Stimulated activated CD8-positive, alpha-beta memory T cell treated with anti-CD3 and anti-CD28 coated beads, Interleukin-15, amount 100 ng/mL, for 48 hours (primary cell): ENCODE results near the gene XRCC1.
"Not testable (repeated sequence)": the region's sequence is repeated elsewhere in the genome, so short reads cannot be mapped to it uniquely, and the experiment has no call there.

ENCODE experiments used
- DNase-seq, 2 donors: peaks; one replicate each; pipeline ENCODE4 v3.0.0-alpha.2; 2020; ENCODE audit warnings: low read depth in 2 of 2

Gene XRCC1

DNA sequence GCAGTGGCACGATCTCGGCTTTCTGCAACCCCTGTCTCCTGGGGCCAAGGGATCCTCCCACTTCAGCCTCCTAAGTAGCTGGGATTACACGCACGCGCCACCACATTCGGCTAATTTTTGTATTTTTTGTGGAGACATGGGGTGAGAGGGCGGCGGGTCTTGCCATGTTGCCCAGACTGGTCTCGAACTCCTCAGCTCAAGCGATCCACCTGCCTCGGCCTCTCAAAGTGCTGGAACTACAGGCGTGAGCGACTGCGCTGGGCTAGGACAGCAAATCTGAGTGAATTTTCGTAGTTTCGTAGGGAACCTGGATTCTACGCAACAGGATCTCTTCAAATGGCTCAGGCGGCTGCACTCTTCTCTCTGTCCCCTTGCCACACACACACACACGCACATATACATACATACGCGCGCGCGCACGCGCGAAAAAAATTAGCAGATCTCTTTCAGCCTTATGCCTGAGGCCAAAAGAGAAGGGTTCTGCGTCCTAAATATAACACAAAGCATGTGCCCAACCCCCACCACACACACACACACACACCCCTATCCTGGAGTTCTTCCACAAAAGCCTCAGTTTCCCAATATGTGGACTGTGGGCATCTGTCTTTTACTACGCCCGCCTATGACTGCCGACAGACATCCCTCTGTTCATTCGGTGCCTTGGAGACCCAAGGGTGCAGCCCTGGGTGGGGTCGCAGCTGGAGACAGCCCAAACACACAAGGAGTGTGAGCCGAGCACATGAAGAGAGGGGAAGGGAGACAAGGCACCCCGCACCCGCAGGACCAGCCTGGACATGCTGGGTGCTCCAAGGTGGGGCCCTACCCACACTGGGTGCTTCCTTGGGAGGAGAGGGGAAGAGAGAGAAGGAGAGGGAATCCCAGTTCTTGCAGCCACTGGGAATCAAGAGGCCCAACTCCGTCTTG, 890 bp upstream of the XRCC1 start:
- no peak for DNase-seq

DNA sequence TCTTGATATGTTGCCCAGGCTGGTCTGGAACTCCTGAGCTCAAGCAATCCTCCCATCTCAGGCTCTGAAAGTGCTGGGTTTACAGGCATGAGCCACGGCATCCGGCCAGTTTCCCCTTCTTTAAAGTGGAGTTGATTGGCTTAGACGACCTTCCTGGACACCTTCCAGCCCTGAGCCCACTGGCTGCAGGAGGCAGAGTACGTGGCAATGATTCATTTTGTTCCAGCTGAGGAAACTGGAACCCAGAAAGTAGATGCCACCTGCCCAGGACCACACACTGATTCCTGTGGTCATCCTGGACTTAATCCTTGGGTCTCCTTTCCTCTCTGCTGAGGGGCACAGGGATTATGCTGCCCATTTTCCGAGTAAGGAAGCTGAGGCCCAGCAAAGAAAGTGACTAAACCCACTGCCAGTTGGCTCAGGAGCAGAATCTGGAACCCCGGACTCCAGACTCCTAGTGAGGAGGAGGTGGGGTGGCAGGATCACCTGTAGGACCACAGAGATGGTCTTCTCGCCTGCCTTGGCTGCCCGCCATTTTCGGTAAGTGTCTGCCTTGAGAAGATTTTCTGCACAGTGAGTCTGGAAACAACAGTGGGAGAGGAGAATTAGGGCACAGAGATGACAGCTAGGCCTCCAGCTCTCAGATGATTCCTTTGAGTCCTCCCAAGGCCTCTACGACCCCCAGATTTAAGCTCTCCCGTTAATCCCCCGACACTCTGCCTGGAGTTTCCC, 737 bp downstream of the XRCC1 start:
- no peak for DNase-seq

DNA sequence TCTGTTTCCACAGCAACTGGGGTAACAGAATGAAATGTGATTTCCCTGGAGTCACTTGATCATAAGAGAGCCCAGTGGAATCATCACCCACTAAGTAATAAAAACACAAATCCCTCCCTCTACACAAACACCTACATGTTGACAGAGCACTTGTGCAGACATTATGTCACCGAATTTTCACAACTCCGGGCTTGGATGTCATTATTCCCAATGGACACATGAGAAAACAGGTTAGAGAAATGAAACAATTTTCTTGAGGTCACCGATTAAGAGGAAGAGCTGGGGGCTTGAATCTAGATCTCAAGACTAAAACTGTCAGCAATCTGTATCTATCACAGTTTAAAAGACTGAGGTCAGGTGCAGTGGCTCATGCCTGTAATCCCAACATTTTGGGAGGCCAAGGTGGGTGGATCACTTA, 3.1 kb downstream of the XRCC1 start:
- no peak for DNase-seq

DNA sequence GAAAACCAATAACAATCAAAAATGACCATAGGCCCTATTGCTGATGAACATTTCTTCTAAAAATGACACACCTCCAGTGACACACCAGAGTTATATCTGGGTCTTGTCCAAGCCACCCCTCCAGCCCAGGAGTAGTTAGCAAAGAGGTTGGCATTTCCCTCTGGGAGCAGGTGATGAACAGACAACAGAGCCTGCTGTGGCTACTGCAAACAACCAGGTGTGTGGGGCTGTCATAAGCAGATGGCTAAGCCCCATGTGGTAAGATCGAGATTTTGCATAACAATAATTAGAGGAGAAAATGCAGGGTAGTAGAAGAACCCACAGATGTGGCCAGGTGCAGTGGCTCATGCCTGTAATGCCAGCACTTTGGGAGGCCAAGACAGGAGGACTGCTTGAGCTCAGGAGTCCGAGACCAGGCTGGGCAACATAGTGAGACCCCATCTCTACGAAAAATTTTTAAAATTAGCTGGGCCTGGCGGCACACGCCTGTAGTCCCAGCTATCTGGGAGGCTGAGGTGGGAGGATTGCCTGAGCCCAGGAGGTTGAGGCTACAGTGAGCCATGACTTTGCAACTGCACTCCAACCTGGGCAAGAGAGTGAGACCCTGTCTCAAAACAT, 5.0 kb downstream of the XRCC1 start:
- no peak for DNase-seq

DNA sequence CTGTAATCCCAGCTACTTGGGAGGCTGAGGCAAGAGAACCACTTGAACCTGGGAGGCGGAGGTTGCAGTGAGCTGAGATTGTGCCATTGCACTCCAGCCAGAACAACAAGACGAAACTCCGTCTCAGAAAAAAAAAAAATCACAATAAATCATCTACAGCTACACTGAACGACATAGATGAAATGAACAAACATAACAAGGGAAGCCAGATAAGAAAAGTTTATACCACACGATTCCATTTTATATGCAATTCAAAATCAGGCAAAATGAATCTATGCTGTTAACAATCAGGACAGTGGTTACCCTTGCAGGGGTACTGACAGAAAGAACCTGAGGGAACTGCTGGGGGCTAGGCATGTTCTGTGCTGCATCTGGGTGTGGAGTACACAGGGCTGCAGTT, 5.7 kb downstream of the XRCC1 start:
- DNase-seq = no peak

DNA sequence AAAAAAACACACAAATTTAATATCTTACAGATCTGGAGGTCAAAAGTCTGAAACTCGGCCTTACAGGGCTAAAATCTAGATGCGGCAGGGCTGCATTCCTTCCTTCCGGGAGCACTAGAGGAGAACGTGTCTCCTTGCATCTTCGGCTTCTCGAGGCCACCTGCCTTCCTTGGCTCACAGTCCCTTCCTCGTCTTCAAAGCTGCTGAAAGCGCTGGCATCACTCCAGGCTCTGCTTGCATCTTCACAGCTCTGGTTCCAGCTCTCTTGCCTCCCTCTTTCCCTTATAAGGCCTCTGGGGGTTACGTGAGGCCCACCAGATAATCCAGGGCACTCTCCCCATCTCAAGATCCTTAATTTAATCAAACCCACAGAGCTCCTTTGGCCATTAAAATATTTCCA, 10.5 kb downstream of the XRCC1 start:
- DNase-seq = no peak

DNA sequence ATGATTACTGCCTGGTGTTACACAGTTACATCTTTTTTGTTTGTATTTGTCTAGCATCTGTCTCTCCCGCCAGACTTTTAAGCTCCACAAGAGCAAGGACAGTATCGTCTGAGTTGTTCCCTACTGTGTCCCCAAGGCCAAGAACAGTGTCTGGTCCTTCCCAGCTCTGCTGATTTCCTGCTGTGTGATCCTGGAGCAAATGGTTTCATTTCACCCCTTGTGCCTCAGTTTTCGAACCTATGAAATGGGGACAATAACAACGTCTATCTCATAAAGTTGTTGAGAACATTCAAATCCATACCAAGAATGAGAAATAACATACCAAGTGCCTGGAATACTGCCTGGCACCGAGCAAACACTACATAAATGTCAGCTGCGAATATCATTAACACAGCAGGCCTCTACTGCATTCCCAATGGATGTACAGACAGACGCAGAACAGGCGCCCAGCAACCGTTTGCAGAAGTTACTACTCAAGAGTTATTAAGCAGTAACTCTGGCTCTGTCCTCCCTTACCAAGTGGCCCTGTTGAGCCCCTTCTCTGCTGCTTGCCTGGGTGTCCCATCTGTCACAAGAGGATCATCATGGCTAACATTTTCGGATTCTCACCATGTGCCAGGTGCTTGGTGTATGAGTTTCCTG, 11.4 kb downstream of the XRCC1 start:
- DNase-seq = no peak

DNA sequence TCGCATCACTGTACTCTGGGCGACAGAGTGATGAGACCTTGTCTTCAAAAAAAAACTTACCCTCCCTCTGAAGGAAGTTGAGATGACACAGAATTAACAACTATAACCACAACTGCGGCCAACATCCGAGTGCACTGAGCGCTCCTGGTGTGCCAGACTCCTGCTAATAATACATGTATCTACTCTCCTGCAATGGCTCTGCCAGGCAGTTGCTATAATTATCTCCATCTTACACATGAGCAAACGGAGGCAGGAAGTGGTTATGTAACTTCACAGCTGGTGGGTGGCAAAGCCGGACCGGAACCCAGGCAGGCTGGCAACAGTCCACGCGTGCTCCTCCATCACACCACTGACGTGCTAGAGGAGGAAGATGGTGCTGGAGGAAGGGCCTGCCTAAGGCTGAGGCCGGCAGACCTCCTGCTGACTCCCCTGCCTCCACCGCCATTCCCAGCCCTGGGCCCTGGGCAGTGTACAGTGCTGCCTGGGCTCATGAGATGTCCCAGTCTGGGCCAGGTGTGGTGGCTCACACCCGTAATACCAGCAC, 12.6 kb downstream of the XRCC1 start:
- DNase-seq = peak; percentile 50 to 64

DNA sequence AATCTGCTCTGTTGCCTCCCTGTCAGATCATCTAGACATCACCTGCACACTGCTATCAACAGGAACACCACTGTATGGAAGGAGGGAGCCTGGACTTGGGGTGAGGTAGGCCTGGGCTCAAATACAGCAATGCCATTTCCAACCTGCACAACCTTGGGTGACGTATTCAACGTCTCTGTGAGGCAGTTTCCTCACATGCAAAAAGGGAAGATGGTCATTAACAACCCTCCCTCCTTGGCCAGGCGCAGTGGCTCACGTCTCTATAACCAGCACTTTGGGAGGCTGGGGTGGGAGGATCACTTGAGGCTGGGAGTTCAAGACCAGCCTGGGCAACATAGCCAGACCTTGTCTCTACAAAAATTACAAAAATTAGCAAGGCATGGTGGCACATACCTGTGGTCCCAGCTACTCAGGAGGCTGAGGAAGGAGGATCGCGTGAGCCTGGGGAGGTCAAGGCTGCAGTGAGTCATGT, 13.1 kb downstream of the XRCC1 start:
- no peak for DNase-seq

DNA sequence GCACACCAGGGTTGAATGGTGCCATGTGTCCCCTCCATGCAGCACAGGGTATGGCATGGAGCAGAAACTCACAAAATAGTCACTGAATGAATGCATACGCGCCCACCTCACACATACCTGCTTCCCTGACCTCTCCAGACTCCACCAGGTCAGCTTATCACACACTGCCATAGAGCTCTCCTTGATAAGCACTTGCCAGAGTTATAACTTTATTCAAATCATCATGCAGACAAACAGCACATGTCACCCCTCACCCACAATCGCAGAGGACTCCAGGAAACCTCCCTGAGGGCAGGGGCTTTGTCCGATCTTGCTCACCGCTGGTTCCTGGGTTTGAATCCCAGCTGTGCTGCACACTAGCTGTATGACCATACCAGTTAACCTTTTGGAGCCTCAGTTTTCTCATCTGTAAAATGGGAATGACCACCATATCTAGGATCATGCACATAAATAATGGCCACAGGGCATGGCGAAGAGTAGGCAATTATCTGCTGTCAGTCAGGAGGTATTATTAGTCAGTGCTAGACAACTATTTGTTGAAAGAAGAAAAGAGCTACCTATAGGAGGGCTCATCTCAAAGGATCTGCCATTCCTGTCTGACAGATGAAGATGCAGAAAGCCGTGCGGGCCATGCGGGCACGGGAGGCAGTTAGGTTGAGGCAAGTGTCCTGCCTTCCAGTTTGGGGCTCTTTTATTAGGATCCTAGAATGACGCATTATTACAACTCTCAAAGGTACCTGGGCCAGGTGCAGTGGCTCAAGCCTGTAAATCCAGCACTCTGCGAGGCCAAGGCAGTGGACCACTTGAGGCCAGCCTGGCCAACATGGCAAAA, 14.0 kb downstream of the XRCC1 start:
- DNase-seq = no peak

DNA sequence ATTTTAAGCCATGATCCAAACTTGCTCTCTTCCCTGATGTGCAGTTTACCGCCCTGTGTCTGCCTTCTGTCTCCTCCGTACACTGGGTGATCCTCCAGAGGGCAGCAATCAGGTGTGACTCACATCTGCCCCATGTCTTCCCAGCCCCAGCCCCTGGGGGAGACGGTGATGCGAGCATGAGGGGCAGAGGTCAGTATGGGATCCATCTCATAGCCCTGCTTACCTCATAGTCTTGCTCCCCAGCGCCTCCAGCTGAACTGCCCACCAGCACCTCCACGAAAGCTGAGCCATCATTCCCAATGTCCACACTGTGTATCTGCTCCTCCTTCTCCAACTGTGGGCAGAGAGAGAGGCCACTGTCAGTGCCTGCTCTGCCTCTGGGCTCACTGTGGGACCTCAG, 14.6 kb downstream of the XRCC1 start:
- DNase-seq = no peak

DNA sequence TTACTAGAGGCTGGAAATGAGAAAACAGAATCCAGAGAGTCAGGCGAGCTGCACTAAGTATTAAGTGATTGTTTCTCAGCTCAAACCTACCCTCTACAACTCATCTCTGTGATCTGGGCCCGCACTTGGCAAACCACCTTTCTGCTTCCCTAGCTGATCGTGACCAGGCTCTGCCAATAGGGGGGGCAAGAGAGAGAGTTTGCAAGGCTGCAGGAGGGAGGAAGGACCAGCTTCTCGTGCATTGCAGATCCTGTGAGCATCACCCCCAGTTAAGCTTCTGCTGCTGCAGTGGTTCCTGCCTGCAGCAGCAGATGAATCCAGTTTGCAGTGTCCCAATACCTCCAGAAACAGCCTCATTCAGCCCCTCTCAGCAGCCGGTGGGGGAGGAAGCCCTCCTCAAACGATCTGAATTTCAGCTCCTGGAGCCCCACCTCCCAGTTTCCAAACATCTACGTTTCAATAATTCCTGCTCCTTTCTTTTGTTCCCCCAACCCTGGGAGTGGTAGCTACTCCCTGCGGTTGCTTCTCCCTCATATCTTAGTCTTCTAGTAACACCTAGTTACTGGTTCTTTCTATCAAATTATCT, 20.0 kb downstream of the XRCC1 start:
- DNase-seq = peak; percentile 57 to 63

DNA sequence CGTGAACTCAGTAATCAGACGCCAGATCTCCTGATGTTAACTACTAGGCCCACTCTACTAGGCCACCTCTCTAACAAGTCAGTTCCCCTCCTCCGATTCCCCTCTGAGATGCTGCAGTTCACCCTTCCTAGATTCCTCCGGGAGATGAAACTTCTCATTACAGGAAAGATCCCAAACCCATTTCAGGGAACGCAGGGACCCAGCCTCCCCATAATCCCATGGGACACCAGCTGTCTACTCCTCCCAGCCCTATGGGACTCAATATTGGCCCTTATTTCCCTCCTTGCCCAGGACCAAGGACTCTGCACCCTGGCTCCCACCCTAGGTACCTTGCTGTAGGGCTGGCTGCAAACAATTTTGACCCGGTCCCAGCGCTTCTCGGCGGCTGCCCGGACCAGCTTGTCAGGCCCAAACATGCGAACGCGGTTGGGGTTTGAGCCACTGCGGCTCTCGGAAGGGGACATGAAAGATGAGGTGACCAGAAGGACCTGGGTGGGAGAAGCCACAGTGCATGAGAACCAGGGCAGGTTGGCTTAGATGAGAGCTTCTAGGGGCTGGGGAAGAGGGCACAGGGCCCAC, 20.9 kb downstream of the XRCC1 start:
- DNase-seq = no peak

DNA sequence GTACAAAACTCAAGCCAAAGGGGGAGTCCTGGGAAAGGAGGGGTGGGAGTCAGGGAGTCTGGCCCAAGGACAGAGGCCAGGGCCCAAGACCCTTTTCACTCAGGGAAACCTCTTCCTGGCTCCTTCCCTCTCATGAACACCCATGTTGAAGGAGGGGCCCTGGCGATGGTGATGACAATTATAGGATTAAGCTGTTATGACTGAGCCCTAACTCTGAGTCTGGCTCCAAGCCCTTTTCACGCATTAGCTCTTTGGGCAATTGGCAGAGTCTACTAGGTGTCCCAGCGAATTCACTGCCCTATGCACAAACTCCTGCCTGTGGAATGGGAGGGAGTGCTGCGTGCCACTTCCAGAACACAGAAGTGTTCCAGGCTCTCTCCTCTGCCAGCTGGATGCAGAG, 21.7 kb downstream of the XRCC1 start:
- no peak for DNase-seq

DNA sequence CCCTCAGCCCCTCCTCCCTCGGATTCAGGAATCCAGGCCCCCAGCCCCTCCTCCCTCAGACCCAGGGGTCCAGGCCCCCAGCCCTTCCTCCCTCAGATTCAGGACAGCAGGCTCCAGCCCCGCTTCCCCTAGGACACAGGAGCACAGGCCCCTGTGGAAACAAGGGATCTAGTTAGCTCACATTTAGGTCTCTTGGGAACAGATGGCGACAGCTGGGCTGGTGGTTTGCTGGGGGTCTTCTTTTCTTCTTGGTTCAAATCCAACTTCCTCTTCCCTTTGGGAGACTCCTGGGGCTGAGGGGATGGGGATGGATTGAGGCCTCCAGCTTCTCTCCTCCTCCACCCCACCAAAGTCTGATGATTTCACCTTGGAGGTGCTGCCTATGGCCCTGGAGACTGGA, 22.7 kb downstream of the XRCC1 start:
- no peak for DNase-seq

DNA sequence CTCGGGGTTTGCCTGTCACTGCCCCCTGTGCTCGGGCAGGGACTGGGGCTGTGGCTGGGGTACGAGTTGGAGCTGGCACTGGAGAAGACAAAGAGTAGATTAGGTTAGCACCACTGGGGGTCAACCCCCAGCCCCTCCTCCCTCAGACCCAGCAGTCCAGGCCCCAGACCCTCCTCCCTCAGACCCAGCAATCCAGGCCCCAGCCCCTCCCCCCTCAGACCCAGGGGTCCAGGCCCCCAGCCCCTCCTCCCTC, 23.2 kb downstream of the XRCC1 start:
- DNase-seq = no peak

DNA sequence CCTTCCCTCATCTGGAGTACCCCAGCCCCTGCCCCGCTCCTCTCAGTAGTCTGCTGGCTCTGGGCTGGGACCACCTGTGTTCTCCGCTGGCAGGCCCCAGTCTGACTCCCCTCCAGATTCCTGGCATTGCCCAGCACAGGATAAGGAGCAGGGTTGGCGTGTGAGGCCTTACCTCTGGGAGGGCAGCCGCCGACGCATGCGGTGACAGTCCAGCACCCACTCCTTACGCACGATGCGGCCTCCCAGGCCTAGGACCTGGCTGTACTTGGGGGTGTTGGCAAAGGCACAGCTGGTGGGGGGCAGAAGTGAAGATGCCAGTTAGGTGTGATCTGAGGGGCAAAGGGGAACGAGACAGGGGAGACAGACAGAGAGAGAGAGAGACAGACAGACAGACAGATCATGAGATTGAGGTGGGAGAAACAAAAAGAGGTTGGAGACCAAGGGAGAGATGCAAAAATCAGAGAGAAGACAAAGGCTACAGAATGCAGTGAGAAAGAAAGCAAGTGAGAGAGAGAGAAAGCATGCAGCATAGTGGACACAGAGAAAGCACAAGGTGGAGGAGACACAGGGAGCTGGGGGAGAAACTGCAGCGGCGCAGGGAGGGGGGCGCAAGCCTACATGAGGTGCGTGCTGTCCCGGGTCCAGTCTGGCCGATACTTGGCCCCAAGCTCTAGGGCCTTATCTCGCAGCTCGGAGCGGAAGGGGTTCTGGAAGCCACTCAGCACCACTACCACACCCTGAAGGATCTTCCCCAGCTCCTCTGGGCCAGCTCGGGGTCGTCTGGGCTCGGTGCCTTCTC, 23.7 kb downstream of the XRCC1 start:
- no peak for DNase-seq

DNA sequence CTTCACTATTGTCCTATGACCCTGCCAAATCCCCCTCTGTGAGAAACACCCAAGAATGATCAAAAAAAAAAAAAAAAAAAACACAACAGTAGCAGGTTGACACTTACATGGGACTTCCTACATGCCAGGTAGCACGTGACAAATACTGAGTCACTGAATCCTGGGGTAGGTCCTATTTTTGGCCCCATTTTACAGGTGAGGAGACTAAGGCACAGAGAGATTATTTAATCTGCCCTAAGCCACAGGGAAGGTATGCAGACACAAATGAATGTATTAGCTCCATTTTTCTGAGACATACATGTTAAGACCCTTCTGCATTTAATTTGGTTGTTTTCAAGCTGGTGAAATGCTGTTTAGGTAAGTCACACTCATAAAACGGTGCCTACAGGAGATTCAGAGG, 26.6 kb downstream of the XRCC1 start:
- DNase-seq = no peak

DNA sequence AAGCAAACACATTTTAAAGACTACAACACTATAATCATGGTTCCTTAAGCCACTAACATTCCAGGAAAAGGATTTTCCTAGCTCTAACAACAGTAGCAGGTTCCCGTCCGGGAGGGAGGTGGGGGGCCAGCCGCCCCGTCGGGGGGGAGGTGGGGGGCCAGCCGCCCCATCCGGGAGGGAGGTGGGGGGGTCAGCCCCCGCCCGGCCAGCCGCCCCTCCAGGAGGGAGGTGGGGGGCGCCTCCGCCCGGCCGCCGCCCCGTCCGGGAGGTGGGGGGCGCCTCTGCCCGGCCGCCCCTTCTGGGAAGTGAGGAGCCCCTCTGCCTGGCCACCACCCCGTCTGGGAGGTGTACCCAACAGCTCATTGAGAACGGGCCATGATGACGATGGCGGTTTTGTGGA, 27.4 kb downstream of the XRCC1 start:
- not testable (repeated sequence) for DNase-seq

DNA sequence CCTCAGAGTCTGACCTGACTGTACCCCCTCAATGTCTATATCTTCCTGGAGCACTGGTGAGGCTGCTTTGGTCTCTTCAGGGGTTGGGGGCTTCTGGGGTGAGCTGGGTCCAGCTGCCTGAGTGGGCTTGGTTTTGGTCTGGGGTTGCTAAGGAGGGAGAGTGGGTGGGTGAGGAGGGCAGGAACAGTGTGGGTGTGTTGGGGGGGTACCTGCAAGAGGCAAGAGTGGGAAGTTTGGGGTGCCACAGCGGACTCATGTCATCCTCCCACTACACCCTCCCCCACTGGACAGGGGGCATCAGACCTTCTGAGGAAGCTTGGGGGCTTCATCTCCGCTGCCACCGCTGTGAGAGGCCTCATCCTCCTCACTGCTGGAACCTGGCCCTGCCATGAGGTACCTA, 28.7 kb downstream of the XRCC1 start:
- no peak for DNase-seq
